Progenitor cell of endocrine pancreas (in vitro differentiated cells): ENCODE measurements around the gene CNTN6. TPM values are rescaled to one million over a fixed set of nuclear protein-coding genes. Genes with fewer than 3 reads are reported as not detected.

ENCODE experiments used
- DNase-seq: peaks from one replicate; pipeline ENCODE4 v3.0.0; 2021; ENCODE audit warnings: low spot score; ENCODE audit not compliant: unreplicated experiment
- H3K27ac Mint-ChIP-seq: 2 replicates; pipeline ENCODE4 v1.8.0; 2021; ENCODE audit warnings: mild to moderate bottlenecking, moderate library complexity, mixed read lengths
- H3K27me3 Mint-ChIP-seq: 2 replicates; pipeline ENCODE4 v1.8.0; 2021; ENCODE audit warnings: mixed read lengths
- H3K36me3 Mint-ChIP-seq: 2 replicates; pipeline ENCODE4 v1.8.0; 2022; ENCODE audit warnings: mixed read lengths; ENCODE audit not compliant: insufficient read depth
- H3K4me1 Mint-ChIP-seq: 2 replicates; pipeline ENCODE4 v1.8.0; 2021; ENCODE audit warnings: low read depth, mixed read lengths
- H3K4me3 Mint-ChIP-seq: 2 replicates; pipeline ENCODE4 v1.8.0; 2021; ENCODE audit warnings: low read depth, mild to moderate bottlenecking, moderate library complexity, mixed read lengths
- H3K9me3 Mint-ChIP-seq: 2 replicates; pipeline ENCODE4 v1.8.0; 2021; ENCODE audit warnings: low read depth, mixed read lengths
- CTCF ChIP-seq: fragments of 200-600 bp; sonication (generic); IDR thresholded peaks from one replicate; pipeline ENCODE4 v1.5.0; 2021; ENCODE audit warnings: antibody characterized with exemption, mild to moderate bottlenecking; ENCODE audit not compliant: unreplicated experiment
- total RNA-seq: library from RNA; stranded (reverse); gene quantifications from 2 replicates; pipeline ENCODE4 v1.2.1, GENCODE V29; 2021

The CNTN6 gene
- total RNA-seq, 1 donor from 2014 or later = 0.17 TPM

GRCh38 chr3:1448443-1448842 is 355.6 kb downstream of the CNTN6 start:
- peaks cover 10% of the 10 kb centered on the region for H3K4me1 Mint-ChIP-seq
- no peaks in the 10 kb centered on the region for H3K36me3 Mint-ChIP-seq
- no peak overlapping the region for H3K27ac Mint-ChIP-seq
- no peak for TF ChIP-seq CTCF
- H3K27me3 Mint-ChIP-seq = no peaks in the 10 kb centered on the region
- no peak for DNase-seq
- H3K9me3 Mint-ChIP-seq = no peaks in the 10 kb centered on the region
- no peak overlapping the region for H3K4me3 Mint-ChIP-seq
